ENCODE data around the gene RASGRF2. TPM values are rescaled to one million over a fixed set of nuclear protein-coding genes. Genes with fewer than 3 reads are reported as not detected.

The RASGRF2 gene
- total RNA-seq, 1 donor from 2014 or later: 9.4 TPM

GRCh38 chr5:81136557-81136956 lies 176.4 kb downstream of the RASGRF2 start:
- no peak for DNase-seq (ENCODE audit: low read depth, low spot score)

GRCh38 chr5:81137833-81138232 lies 177.7 kb downstream of the RASGRF2 start:
- DNase-seq (ENCODE audit: low read depth, low spot score): no peak

- DNase-seq (ENCODE audit: low read depth, low spot score): no peak
Measured at GRCh38 chr5:81140441-81140840, 180.3 kb downstream of the RASGRF2 start.

- DNase-seq (ENCODE audit: low read depth, low spot score): peak; percentile 19
Measured at GRCh38 chr5:81140943-81141342, 180.8 kb downstream of the RASGRF2 start.

- DNase-seq (ENCODE audit: low read depth, low spot score): no peak
Measured at GRCh38 chr5:81142108-81142507, 181.9 kb downstream of the RASGRF2 start.

GRCh38 chr5:81145329-81145935 lies 185.3 kb downstream of the RASGRF2 start:
- no peak for DNase-seq (ENCODE audit: low read depth, low spot score)

GRCh38 chr5:81146031-81146430 lies 185.9 kb downstream of the RASGRF2 start:
- no peak for DNase-seq (ENCODE audit: low read depth, low spot score)

- DNase-seq (ENCODE audit: low read depth, low spot score): no peak
Measured at GRCh38 chr5:81147011-81147885, 187.1 kb downstream of the RASGRF2 start.

GRCh38 chr5:81147886-81148571 lies 187.9 kb downstream of the RASGRF2 start:
- no peak for DNase-seq (ENCODE audit: low read depth, low spot score)

- DNase-seq (ENCODE audit: low read depth, low spot score): peak; percentile 57
Measured at GRCh38 chr5:81151546-81151945, 191.4 kb downstream of the RASGRF2 start.

GRCh38 chr5:81154725-81155124 lies 194.6 kb downstream of the RASGRF2 start:
- no peak for DNase-seq (ENCODE audit: low read depth, low spot score)

GRCh38 chr5:81156732-81157131 lies 196.6 kb downstream of the RASGRF2 start:
- DNase-seq (ENCODE audit: low read depth, low spot score): no peak

- DNase-seq (ENCODE audit: low read depth, low spot score): no peak
Measured at GRCh38 chr5:81161012-81161601, 200.9 kb downstream of the RASGRF2 start.

GRCh38 chr5:81162501-81162900 lies 202.3 kb downstream of the RASGRF2 start:
- DNase-seq (ENCODE audit: low read depth, low spot score): no peak

- DNase-seq (ENCODE audit: low read depth, low spot score): no peak
Measured at GRCh38 chr5:81163651-81164050, 203.5 kb downstream of the RASGRF2 start.

- DNase-seq (ENCODE audit: low read depth, low spot score): no peak
Measured at GRCh38 chr5:81164476-81164875, 204.3 kb downstream of the RASGRF2 start.

GRCh38 chr5:81164936-81165335 lies 204.8 kb downstream of the RASGRF2 start:
- DNase-seq (ENCODE audit: low read depth, low spot score): no peak

GRCh38 chr5:81165493-81166119 lies 205.4 kb downstream of the RASGRF2 start:
- DNase-seq (ENCODE audit: low read depth, low spot score): peak; percentile 45

- no peak for DNase-seq (ENCODE audit: low read depth, low spot score)
Measured at GRCh38 chr5:81166430-81166829, 206.3 kb downstream of the RASGRF2 start.

- no peak for DNase-seq (ENCODE audit: low read depth, low spot score)
Measured at GRCh38 chr5:81167078-81167477, 206.9 kb downstream of the RASGRF2 start.

GRCh38 chr5:81167544-81167943 lies 207.4 kb downstream of the RASGRF2 start:
- no peak for DNase-seq (ENCODE audit: low read depth, low spot score)
